GM10266 (cell line): Measurements from ENCODE around the gene COBLL1.

Experiments
- DNase-seq: peaks from one replicate; pipeline ENCODE4 v3.0.0; 2012; ENCODE audit errors: extremely low spot score
- TF ChIP-seq, protein P1 (sequence below): IDR thresholded peaks from 2 replicates; pipeline ENCODE4 v1.5.1; 2012; ENCODE audit warnings: mild to moderate bottlenecking, low read depth; ENCODE audit not compliant: control insufficient read depth, insufficient read depth; ENCODE audit errors: missing control alignments

Gene COBLL1

GRCh38 chr2:164816900-164817299, 24.7 kb downstream of the COBLL1 start:
- DNase-seq = no peak

GRCh38 chr2:164816046-164816445, 25.6 kb downstream of the COBLL1 start:
- TF ChIP-seq, protein P1, sequence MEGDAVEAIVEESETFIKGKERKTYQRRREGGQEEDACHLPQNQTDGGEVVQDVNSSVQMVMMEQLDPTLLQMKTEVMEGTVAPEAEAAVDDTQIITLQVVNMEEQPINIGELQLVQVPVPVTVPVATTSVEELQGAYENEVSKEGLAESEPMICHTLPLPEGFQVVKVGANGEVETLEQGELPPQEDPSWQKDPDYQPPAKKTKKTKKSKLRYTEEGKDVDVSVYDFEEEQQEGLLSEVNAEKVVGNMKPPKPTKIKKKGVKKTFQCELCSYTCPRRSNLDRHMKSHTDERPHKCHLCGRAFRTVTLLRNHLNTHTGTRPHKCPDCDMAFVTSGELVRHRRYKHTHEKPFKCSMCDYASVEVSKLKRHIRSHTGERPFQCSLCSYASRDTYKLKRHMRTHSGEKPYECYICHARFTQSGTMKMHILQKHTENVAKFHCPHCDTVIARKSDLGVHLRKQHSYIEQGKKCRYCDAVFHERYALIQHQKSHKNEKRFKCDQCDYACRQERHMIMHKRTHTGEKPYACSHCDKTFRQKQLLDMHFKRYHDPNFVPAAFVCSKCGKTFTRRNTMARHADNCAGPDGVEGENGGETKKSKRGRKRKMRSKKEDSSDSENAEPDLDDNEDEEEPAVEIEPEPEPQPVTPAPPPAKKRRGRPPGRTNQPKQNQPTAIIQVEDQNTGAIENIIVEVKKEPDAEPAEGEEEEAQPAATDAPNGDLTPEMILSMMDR = no peak
- no peak for DNase-seq

More at GRCh38 chr2:164816900-164817299, 24.7 kb downstream of the COBLL1 start:
- TF ChIP-seq, protein P1 = no peak

- no peak for DNase-seq
- TF ChIP-seq, protein P1 = no peak
These were observed 26.4 kb downstream of the COBLL1 start for GRCh38 chr2:164815071-164815793.

DNA sequence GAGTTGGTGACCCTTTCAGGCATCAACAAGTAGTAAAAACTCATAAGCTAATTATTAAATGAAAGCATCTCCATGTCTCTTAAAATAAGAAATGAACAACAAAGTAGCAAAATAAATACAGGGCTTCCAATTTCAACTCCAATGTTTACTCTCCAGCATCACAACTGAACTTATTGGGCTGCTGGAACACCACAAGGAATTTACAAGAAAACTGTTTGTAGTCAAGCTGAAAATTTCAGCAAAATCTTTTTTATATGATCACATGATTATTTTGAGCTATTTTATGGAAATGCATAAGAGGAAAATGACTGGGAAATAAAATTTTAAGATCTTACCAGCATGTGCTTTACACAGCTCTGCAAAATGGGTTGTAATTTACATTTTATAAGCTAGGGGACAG, 28.1 kb downstream of the COBLL1 start:
- TF ChIP-seq, protein P1 = no peak
- DNase-seq = no peak

DNA sequence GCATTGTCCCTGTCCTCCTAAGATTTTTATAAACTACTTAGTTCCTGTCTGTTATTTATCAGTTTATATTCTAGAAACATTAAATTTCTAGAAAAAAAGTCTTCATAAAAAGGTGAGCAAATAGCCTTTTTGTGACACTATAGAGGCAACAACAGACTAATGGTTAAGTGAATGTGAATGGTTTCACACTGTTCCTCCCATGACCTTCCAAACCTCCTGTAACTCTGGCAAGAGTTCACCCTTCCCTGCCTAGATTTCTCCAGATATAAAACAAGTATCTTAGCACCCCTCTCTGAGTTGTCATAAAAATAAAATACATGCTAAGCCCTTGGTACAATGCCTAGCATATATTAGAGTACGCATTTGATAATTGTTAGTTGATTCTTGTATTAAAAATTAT, 29.2 kb downstream of the COBLL1 start:
- no peak for DNase-seq
- TF ChIP-seq, protein P1 = no peak

DNA sequence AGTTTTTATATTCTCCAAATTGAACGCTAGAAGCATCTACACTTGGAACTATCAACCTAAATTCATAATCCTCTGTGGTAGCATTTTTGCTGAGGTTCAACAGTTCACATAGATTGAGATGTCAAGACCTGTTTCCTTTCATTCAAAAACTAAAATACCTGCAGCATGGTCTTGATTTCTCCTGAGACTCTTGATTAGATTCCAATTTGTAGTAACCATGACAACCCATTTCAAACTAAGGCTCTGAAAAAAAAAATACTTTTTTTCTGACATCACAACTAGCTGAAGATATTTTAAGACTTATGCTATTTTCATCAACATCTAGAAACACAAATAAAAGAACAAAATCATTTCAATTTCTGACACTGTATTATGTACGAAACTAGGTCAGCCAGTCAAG, 29.8 kb downstream of the COBLL1 start:
- DNase-seq = no peak
- TF ChIP-seq, protein P1 = no peak

DNA sequence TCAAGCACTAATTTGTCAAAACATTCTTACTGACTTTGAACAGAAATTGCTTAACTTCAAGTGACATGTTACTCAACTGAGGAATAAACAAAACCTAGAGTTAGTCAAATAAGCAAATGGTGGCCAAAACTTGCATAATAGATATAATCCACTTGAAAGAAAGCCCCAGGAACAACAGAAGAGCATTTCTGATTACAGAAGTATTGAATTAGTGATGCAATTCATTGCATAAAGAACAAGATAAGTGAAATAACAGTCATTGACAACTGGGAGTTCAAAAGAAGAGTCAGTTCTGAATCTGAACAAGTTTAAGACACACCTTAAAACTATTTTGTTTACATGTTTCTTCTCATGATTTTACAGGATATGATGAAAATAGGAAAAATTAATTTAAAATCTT, 30.8 kb downstream of the COBLL1 start:
- DNase-seq = no peak
- TF ChIP-seq, protein P1 = no peak
